Adipose tissue (tissue), 3 donors: Measurements from ENCODE around the gene AGPAT3. TPM values are rescaled to one million over a fixed set of nuclear protein-coding genes. Genes with fewer than 3 reads are reported as not detected.

ENCODE experiments used
- H3K27ac ChIP-seq: one replicate; pipeline ENCODE4 v1.5.1; 2013; ENCODE audit warnings: low read depth, low read length
- WGBS, 3 donors: extraction: QIAGEN DNeasy Blood & Tissue Kit; methylation state at CpG; one replicate each; pipeline ENCODE4 v1.1.7; 2013; 5-methylcytosine and 5-hydroxymethylcytosine counted together
- polyA plus RNA-seq, 3 donors: library from polyadenylated mRNA; stranded (reverse); fragments of 200-250 nt; gene quantifications; one replicate each; pipeline ENCODE4 v1.2.3, GENCODE V29; 2013
- donor health status: healthy with polysubstance abuse.
- donor health status: Bipolar disorder and iron deficiency.
- donor health status: healthy.

Gene AGPAT3
- polyA plus RNA-seq, 3 donors = 15.9 to 35.5 (median 16.2) TPM

DNA sequence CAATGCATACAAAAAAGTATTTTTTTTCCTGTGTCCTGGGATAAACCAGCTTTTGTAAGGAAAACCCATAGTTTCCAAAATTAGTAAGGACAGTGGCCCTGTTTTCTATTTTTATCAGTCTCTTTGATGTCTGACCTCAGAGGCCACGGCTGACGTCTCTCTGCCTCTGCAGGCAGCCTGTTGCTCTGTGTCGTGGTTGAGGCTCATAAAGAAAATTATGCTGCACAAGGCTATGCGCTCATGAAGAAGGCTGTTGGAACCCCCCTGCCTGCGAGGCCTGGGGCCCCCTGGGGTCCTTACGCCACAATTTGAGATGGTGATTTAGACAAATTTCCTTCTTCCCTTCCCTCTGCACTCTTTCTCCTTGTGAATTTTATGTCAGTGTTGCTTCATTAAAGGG lies 48.9 kb downstream of the AGPAT3 start:
- WGBS, 3 donors = 58 to 63% (median 60%) methylated on average over 6 of the region's 6 CpGs
- H3K27ac ChIP-seq = no peak overlapping the region

DNA sequence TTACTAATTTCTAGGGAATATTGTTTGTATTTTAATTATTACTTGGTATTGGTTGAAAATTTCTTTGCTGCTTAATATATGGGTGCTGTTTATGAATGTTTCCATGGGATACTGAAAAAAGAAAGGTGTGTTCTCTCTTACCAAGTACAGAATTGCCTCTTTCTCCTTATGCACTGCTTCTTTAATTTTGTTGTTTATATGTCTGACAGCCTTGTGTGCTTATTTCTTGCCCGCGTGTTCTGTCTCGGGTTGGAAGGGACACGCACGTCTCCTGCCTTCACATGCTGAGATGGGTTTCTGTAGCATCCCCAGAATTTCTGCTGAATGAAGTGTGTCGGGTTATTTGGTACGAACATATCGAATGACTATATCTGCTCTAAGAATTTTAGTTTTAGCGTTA lies 51.1 kb downstream of the AGPAT3 start:
- WGBS, 3 donors = 84 to 93% (median 90%) methylated on average over 9 of the region's 9 CpGs
- no peak overlapping the region for H3K27ac ChIP-seq

DNA sequence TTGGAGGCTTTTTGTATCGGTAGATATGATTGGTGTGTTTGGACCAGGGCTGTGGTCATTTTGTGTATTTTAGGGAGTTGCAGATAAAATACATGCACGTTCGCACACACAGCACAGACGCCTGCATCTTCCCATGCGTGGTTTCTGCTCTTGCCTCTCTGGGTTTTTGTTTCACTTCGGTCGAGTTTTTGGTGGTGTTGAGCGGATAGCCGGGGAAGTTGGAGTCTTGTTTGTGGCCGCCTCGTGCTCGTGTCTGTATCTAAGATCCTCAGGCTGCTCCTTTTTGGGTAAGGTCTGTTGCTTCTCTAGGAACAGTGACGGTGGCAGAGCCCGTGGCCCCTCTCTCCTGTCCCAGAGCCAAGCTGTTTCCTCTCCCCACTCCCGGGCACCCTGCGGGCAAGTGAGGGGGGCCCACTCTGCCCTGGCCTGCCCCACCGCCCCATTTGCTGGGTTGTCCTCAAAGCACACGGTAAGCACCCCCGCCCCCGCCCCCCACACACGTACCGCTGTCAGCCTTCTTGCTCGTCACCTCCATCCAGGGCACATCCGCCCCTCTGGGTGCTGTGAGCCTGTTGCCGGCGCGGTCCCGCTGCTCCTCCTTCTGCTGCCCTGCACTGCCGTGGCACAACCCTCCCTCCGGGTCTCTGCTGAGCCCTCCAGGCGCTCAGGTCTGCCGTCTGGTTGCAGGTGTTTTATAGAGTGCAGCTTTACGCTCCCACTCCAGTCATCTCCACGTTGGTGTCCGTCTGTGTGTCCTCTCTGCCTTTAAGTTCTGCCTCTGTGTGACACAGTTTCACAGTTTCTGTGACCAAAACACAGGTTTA lies 51.9 kb downstream of the AGPAT3 start:
- no peak overlapping the region for H3K27ac ChIP-seq
- 39 to 78% (median 43%) methylated on average over 35 of the region's 35 CpGs for WGBS, 3 donors

DNA sequence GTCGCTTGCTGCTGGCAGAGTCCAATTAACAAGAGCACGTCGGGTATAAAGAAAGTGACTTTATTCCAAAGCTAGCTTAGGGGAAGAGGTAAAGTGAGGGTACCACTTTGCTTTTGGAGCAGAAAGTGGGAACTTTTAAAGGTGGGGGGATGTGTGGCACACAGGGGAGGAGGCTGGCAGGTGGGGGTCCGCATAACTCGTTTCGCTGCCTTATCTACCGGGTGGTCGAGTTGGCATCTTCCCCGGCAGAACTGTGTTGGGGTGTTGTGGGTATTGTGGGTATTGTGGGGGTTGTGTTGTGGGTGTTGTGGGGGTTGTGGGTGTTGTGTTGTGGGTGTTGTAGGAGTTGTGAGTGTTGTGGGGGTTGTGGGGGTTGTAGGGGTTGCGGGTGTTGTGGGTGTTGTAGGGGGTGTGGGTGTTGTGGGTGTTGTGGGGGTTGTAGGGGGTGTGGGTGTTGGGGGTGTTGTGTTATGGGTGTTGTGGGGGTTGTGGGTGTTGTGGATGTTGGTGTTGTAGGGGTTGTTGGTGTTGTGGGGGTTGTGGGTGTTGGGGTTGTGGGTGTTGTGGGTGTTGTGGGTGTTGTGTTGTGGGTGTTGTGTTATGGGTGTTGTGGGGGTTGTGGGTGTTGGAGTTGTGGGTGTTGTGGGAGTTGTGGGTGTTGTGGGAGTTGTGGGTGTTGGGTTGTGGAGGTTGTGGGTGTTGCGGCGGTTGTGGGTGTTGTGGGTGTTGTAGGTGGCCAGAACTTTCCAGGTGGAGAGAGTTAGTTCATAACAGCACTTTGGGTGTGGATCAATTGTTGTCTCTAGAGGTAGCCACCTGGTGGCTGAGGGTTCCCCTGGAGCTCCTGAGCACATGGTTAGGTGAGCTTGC lies 52.7 kb downstream of the AGPAT3 start:
- no peak overlapping the region for H3K27ac ChIP-seq
- 69 to 88% (median 82%) methylated on average over 12 of the region's 12 CpGs for WGBS, 3 donors

DNA sequence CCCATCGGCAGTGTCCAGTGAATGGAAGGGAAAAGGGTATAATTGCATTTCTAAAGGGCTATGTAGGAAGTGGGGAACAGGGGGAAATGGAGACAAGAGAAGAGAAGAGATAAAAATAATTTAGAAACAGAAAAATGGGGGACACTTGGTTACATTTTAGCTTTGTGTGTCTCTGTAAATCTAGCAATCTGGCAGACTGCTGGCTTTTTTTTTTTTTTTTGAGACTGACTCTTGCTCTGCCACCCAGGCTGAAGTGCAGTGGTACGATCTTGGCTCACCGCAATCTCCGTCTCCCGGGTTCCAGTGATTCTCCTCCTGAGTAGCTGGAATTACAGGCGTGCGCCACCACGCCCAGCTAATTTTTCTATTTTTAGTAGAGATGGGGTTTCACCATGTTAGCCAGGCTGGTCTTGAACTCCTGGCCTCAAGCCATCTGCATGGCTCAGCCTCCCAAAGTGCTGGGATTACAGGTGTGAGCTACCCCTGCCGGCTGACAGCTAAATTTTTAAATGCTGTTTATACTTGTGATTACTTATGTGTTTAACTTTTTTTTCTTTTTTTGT lies 53.4 kb downstream of the AGPAT3 start:
- WGBS, 3 donors = 82 to 88% (median 86%) methylated on average over 9 of the region's 9 CpGs
- H3K27ac ChIP-seq = no peak overlapping the region

DNA sequence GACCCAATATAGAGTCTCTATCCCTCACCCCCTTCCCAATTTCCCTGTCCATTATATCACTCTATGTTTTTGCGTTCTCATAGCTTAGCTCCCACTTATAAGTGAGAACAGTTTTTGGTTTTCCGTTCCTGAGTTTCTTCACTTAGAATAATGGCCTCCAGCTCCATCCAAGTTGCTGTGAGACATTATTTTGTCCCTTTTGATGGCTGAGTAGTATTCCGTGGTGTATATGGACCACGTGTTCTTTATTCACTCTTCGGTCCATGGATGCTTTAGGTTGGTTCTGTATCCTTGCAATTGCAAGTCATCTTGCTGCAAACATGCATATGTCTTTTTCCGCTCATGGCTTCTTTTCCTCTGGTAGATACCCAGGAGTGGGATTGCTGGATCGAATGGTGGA lies 54.3 kb downstream of the AGPAT3 start:
- H3K27ac ChIP-seq = no peak overlapping the region
- 96 to 99% (median 99%) methylated on average over 7 of the region's 7 CpGs for WGBS, 3 donors

DNA sequence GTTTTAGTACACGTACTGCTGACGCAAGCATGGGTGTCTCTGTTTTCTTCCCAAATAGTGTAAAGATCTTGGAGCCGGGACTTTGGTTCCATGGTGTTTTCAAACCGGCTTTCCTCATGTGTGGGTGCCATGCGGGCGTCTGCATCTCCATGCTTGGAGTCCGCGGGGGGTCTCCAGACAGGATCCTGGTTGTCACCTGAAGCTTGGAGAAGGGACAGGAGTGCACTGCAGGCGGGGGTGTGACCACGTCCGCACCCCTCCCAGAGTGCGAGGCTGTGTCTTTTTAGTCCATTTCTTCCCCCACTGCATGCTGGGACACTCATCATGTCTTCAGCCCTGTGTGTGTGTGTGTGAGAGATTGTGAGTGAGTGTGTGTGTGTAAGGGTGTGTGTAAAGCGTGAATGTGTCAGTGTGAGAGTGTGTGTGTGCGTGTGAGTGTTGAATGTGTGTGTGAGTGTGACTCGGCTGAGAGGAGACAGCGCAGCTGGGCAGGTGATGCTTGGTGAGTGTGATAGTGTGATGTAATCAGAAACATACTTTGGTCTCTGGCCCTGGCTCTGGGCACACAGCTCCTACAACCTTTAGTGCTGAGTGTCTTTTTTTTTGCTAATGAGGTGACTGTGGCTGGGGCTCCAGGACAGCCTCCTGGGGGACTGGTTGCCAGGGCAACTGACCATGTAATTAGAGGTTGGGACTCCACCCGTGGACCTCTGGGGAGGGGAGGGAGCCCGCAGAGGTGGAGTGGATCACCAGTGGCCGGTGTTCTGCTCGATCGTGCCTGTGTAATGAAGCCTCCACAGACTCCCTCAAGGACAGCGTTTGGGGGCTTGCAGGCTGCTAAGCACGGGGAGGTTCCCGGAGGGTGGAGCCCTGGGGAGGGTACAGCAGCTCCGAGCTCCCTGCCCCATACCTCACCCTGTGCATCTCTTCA lies 55.1 kb downstream of the AGPAT3 start:
- WGBS, 3 donors = 84 to 87% (median 86%) methylated on average over 22 to 25 of the region's 25 CpGs
- H3K27ac ChIP-seq = no peak overlapping the region

DNA sequence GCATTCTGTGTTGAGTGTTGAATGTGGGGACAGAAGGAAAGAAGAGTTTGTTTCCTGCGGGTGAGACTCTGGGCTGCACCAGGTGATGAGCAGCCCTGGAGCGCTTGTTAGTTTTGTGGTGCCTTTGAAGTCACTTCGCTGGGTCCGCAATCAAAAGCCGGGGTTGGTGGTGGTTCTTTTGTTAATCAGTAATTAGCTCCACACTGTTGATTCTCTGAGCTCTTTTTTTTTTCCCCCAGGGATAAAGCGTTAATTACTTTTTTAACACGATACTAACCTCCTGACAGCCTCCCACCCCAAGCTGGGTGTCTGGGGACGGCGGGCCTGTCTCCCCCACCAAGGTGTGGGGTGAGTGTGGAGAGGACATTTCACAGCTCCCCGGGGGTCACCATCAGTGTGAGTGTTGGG lies 56.6 kb downstream of the AGPAT3 start:
- no peak overlapping the region for H3K27ac ChIP-seq
- WGBS, 3 donors = 57 to 89% (median 80%) methylated on average over 10 of the region's 10 CpGs

DNA sequence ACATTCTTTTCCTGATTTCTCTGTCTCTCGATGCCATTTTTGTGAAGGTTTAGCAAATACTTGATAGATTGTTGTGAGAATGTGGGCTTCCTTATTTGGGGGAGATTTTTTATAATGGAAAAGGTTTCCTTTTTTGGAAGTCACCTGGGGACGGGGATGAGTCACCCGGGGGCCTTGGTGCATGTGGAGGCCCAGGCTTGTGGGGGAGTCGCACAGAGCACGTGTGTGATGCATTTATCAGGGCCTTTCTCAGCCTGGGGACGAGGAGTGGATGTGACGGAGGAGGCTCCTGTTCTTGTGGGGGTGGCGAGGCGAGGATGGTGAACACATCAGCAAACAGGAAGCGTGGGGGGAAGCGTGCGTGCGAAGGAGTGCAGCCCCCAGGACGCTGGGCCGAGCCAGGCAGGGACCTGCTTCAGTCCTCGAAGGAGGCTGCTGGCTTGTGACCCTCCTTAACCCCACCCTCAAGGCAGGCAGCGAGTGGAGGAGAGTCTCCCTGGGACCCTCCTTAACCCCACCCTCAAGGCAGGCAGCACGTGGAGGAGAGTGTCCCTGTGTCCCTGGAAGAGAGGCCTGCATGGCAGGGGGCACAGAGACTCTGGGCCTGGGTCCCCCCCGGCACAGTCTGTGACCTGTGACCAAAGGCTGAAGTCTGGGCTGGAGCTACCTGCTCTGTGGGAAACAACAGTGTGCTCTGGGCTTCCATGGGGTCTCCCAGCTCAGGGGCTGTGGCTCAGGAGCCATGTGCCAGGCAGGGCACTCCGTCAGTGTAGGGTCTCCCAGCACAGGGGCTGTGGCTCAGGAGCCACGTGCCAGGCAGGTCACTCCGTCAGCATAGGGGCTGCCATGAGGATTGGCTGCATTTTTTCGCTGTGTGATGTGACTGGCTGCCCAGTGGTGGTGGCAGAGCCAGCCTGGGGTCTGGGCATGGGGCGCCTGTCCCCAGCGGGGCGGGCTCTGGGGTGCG lies 57.2 kb downstream of the AGPAT3 start:
- 59 to 84% (median 67%) methylated on average over 27 of the region's 27 CpGs for WGBS, 3 donors
- no peak overlapping the region for H3K27ac ChIP-seq

DNA sequence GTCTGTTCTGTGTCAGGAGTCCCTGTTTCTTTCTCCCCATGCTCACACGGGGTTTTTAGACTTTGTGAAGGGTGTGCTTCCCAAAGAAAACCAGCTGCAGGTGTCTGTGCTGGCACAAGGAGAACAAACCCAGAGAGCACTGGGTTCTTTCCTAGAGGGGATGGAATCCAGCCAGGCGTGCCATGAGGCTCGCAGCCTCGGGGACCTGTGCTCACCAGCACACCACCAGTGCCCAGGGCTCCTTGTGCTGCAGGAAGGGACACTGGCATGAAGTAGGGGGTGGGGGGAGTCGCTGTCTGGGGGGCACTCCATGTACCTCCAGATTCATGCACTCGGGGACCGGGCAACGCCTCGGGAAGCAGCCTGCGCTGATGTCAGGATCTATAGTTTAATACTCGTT lies 57.9 kb downstream of the AGPAT3 start:
- no peak overlapping the region for H3K27ac ChIP-seq
- WGBS, 3 donors = 80 to 85% (median 81%) methylated on average over 11 of the region's 11 CpGs

DNA sequence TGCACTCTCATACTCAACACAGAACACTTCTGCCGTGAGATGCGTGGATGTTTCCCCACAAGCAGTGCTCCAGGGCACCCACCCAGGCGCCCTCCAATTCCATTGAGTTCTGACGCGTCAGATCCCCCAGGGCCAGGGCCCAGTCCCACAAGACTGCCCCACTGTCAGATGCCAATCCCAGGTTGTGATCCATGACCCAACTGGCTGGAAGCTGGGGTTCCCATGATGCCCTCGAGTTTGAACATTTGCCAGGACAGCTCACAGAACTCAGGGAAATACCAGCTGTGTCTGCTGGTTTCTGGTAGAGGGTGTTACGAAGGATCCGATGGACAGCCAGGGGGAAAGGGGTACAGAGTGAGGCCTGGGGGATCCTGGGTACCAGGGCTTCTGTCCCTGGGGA lies 58.4 kb downstream of the AGPAT3 start:
- no peak overlapping the region for H3K27ac ChIP-seq
- 55 to 78% (median 61%) methylated on average over 8 of the region's 8 CpGs for WGBS, 3 donors

DNA sequence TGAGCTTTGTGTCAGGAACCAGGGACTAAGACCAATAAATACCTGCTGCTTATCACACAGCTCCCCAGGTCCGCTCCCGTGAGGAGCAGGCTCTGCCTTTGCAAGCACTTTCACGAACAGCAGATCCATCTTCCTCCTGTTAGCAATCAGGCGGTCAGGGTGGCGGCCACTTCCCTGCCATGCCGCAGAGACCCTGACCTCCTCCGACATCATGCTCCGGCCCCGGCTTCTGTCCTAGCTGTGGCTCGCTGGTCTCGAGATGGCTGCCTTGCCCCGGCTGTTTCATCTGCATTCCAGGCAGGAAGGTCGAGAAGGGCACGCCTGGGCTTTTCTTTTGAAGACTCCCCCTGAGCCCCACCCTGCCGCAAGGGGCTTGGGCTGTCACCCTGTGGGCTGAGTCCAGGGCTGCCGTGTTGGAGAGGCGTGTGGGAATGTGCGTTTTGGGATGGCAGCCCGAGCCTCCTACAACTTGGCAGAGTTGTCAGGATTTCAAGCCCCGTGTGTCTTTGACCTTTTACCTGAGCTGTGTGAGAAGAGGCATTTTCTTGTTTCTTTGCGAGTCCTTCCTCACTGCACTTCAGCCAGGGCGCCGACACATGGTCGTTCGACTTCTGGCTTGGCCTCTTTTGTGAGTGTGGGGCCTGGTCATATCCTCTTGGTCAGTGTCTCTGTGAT lies 59.5 kb downstream of the AGPAT3 start:
- H3K27ac ChIP-seq = no peak overlapping the region
- 85 to 89% (median 87%) methylated on average over 25 of the region's 25 CpGs for WGBS, 3 donors

DNA sequence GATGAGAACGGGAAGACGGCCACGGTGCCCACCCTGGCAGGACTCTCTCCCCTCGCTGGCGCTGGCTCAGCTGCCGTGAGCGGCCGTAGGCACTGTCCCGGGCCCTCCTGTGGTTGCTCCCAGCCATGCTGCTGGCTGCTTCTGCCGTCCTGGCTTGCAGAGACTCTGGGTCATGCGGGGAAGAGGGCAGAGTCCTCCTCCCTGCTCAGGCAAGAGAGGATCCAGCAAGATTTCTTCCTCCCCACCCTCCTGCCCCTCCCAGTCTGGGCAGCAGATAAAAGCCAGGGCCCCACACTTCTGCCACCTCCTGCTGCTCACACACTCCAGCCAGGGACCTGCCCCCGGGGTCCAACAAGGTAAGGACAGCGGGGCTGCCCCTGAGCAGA lies 60.1 kb downstream of the AGPAT3 start:
- WGBS, 3 donors = 74 to 76% (median 76%) methylated on average over 13 of the region's 13 CpGs
- H3K27ac ChIP-seq = no peak overlapping the region

DNA sequence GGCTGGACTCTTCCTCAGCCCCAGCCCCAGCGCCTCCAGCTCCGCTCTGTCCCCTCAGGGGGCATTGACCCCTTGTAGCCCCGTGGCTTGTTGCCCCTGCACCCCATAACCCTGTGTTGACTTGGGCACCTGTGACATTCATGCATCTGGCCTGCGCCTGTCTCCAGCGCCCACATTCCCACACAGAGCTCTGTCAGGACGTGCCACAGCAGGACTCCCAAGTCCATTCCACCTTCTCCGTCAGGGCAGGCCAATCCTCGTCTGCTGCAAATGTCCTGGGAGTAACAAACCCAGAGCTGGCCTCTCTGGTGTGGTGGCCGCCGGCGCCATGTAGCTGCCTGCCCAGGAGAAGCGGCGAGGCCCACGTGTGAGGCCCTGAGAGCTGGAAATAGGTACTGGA lies 60.6 kb downstream of the AGPAT3 start:
- no peak overlapping the region for H3K27ac ChIP-seq
- WGBS, 3 donors = 90 to 96% (median 92%) methylated on average over 14 of the region's 14 CpGs

DNA sequence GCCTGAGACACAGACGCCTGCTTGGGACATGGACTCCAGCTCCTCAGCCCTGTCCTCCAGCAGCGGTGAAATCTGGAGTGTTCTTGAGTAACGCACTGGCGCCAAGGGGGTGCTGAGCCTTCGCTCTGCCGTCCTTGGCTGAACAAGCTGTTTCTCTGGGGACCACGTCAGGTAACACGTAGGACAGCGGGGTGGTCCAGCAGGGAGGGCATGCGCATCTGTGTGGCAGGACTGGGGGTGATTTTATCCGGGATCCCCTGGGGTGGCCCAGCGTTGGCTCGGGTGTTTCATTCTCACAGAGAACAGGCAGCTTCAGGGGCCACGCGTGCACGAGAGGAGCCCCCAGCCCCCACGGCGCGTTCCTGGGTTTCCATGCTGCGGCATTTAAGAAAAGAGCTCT lies 61.2 kb downstream of the AGPAT3 start:
- no peak overlapping the region for H3K27ac ChIP-seq
- WGBS, 3 donors = 91 to 92% (median 92%) methylated on average over 20 of the region's 20 CpGs

DNA sequence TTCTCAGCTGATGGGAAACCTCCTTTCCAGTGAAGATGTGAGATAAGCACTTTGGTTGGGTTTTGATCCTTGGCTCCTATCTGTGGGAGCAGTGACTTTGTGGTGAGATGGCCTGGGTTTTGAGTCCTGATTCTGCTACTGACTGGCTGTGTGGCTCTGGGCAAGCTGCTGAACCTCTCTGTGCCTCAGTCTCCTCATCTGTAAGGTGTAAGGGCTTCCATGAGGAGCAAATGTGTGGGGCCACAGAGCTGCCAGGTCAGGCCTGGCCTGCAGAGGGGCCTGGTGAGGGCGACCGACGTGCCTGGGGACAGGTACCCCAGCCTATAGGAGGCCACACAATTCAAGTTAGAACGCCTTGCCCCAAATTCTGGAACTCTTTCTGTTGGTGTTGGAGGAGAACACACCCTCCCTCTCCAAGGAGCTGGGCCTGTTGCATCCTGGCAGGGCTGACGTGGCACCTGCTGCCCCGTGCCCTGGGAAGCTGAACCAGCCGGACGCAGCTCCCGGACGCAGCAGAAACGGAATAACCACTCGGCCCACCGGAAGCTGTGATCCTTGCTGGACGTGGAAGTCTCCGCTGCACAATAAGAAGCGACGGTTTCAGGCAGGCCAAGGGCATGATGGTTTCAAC lies 62.7 kb downstream of the AGPAT3 start:
- H3K27ac ChIP-seq = no peak overlapping the region
- WGBS, 3 donors = 93 to 98% (median 94%) methylated on average over 17 of the region's 17 CpGs
